DMS79 treated with DMSO at 0.1 percent for 48 hours (cell line): ENCODE data around the gene FHIP1A.
"Not testable (repeated sequence)": the region's sequence is repeated elsewhere in the genome, so short reads cannot be mapped to it uniquely, and the experiment has no call there.

Experiments
- DNase-seq: peaks from one replicate; lab custom pipeline; 2025; lab: John Stamatoyannopoulos, UW

FHIP1A gene

GRCh38 chr4:151408630-151409469, at the start of gene FHIP1A:
FHIP1A (plus strand) TSS chr4:151409176; CDS start chr4:151566260, 157,084 bp downstream.
- DNase-seq: peak; percentile 31

GRCh38 chr4:151359576-151359975, 49.4 kb upstream of the FHIP1A start:
- DNase-seq: no peak

- DNase-seq: no peak
These were observed 47.9 kb upstream of the FHIP1A start for GRCh38 chr4:151361126-151361525.

GRCh38 chr4:151361966-151362365, 47.0 kb upstream of the FHIP1A start:
- no peak for DNase-seq

- DNase-seq: peak; percentile 0
These were observed 46.4 kb upstream of the FHIP1A start for GRCh38 chr4:151362404-151363164.

GRCh38 chr4:151376540-151376939, 32.4 kb upstream of the FHIP1A start:
- DNase-seq: no peak

GRCh38 chr4:151389311-151389710, 19.7 kb upstream of the FHIP1A start:
- no peak for DNase-seq

GRCh38 chr4:151389799-151390198, 19.2 kb upstream of the FHIP1A start:
- not testable (repeated sequence) for DNase-seq

- DNase-seq: no peak
These were observed 13.1 kb upstream of the FHIP1A start for GRCh38 chr4:151395873-151396272.

GRCh38 chr4:151400343-151400742, 8.6 kb upstream of the FHIP1A start:
- DNase-seq: no peak

- DNase-seq: no peak
These were observed 7.2 kb upstream of the FHIP1A start for GRCh38 chr4:151401739-151402138.

GRCh38 chr4:151402145-151402865, 6.7 kb upstream of the FHIP1A start:
- no peak for DNase-seq

- no peak for DNase-seq
These were observed 5.3 kb upstream of the FHIP1A start for GRCh38 chr4:151403656-151404055.

- not testable (repeated sequence) for DNase-seq
These were observed 4.2 kb upstream of the FHIP1A start for GRCh38 chr4:151404802-151405201.

- no peak for DNase-seq
These were observed 2.0 kb upstream of the FHIP1A start for GRCh38 chr4:151407018-151407417.

- DNase-seq: no peak
These were observed 1.3 kb upstream of the FHIP1A start for GRCh38 chr4:151407466-151408379.

GRCh38 chr4:151408380-151408629, 671 bp upstream of the FHIP1A start:
- DNase-seq: no peak

- no peak for DNase-seq
These were observed 716 bp downstream of the FHIP1A start for GRCh38 chr4:151409470-151410313.

GRCh38 chr4:151415978-151416377, 7.0 kb downstream of the FHIP1A start:
- no peak for DNase-seq

GRCh38 chr4:151417164-151417571, 8.2 kb downstream of the FHIP1A start:
- DNase-seq: no peak
